HAP-1 (cell line): ENCODE data around the gene RASSF5.

Experiments
- DNase-seq, 2 experiments: peaks; one replicate each; pipeline ENCODE4 v3.0.0-alpha.2; 2016 to 2020; ENCODE audit warnings: low spot score in 2 of 2
- H3K27me3 ChIP-seq: fragments of 250-450 bp; sonication (Bioruptor Pico); 2 replicates; pipeline ENCODE4 v1.5.1; 2020; ENCODE audit warnings: low read depth, mild to moderate bottlenecking, moderate library complexity
- H3K36me3 ChIP-seq: fragments of 250-450 bp; sonication (Bioruptor Pico); replicated peaks from 2 replicates; pipeline ENCODE4 v1.5.1; 2020; ENCODE audit warnings: mild to moderate bottlenecking
- H3K4me1 ChIP-seq: fragments of 250-450 bp; sonication (Bioruptor Pico); 2 replicates; pipeline ENCODE4 v1.5.1; 2020; ENCODE audit warnings: mild to moderate bottlenecking
- H3K4me3 ChIP-seq: fragments of 250-450 bp; sonication (Bioruptor Pico); 2 replicates; pipeline ENCODE4 v1.5.1; 2020; ENCODE audit warnings: mild to moderate bottlenecking, moderate library complexity
- H3K9me3 ChIP-seq: fragments of 250-450 bp; sonication (Bioruptor Pico); 2 replicates; pipeline ENCODE4 v1.5.1; 2020; ENCODE audit warnings: mild to moderate bottlenecking, moderate library complexity
- in situ Hi-C: fragments of 300-500 bp; cut with MboI; formaldehyde crosslinking; loops from 3 replicates; pipeline ENCODE4 v1.14.3; 2020; ENCODE audit warnings: low sequenced_read_pairs, inconsistent platforms, mixed read lengths

Gene RASSF5

DNA sequence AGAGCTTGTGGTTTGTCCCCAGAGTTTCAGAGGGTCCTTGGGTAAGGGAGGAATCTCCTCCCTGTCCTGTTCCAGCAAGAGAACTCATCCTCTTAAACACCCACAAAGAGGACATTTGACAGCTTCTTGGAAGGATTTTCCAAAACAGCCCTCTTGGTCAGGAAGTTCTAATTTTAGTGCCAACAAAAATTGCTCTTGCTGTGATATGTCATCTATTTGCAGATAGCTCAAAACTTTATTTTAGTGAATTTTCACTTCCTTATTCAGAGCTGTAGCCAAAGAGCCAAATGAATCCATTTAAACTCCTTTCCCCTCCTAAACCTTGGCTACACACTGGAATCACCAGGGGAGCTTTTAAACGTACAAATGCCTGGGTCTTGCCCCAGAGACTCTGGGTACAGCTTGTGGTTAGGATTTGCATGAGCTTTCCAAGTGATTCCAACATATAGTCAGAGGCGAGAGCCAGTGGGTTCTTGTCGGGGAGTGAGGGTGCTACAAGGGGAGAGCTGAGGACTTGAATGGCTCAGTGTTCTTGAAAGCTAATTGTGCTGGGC, 11.8 kb upstream of the RASSF5 start:
- no peak for DNase-seq
- H3K27me3 ChIP-seq: no peaks in the 10 kb centered on the region
- H3K4me1 ChIP-seq: no peaks in the 10 kb centered on the region
- no peaks in the 10 kb centered on the region for H3K9me3 ChIP-seq
- in situ Hi-C loops: no loop called here
- no peaks in the 10 kb centered on the region for H3K36me3 ChIP-seq
- H3K4me3 ChIP-seq: no peak overlapping the region

GRCh38 chr1:206496131-206496793, 11.1 kb upstream of the RASSF5 start:
- H3K4me3 ChIP-seq: no peak overlapping the region
- H3K36me3 ChIP-seq: no peaks in the 10 kb centered on the region
- no peak for DNase-seq
- H3K4me1 ChIP-seq: no peaks in the 10 kb centered on the region
- in situ Hi-C loops: no loop called here
- H3K9me3 ChIP-seq: no peaks in the 10 kb centered on the region
- no peaks in the 10 kb centered on the region for H3K27me3 ChIP-seq

DNA sequence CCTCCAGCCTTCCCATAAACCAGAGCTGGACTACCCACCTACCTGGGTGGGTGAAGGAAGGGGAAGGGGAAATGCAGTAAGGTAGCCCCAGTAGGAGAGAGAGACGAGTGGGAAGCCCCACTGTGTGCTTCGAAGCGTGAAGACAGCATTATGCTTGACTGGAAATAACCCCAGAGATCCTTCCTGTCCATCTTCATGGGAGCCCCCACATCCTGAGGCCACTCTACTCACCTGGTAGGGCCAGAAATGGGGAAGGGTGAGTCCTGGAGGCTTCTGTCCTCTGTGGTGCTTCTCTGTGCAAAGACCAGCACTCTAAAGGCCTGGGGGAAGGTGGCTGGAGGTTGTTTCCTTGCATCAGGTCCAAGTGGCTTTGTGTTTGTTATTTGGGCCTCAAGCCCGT, 10.0 kb upstream of the RASSF5 start:
- Histone ChIP-seq H3K36me3 (no peaks in the 10 kb centered on the region), H3K27me3 (no peaks in the 10 kb centered on the region; the same call in 1 of the 2 replicates), H3K9me3 (no peaks in the 10 kb centered on the region), H3K4me3 (no peak overlapping the region), H3K4me1 (no peaks in the 10 kb centered on the region)
- in situ Hi-C loops: no loop called here
- no peak for DNase-seq

DNA sequence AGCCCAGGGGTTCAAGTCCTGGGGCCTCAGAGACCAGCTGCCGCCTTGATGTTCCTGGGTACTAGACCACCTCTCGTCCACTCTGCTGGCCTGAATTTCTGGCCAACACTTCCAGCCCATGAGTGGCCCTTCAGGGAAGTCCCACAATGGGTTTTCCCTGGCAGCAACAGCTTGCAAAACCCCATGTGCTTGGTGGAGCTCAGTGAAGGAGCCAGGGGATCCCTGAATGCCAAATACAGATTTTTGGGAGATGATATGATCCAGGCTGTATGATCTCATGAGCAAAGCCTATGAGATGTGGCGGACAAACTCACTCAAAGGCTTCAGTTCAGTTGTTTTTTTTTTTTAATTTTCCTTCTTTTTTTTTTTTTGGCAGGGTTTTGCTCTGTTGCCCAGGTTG, 9.6 kb upstream of the RASSF5 start:
- no peaks in the 10 kb centered on the region for H3K9me3 ChIP-seq
- no peak overlapping the region for H3K4me3 ChIP-seq
- in situ Hi-C loops: no loop called here
- DNase-seq: no peak
- no peaks in the 10 kb centered on the region for H3K4me1 ChIP-seq
- peaks cover 4% of the 10 kb centered on the region for H3K27me3 ChIP-seq
- H3K36me3 ChIP-seq: no peaks in the 10 kb centered on the region

- H3K4me1 ChIP-seq: no peaks in the 10 kb centered on the region
- H3K4me3 ChIP-seq: no peak overlapping the region
- in situ Hi-C loops: no loop called here
- H3K36me3 ChIP-seq: no peaks in the 10 kb centered on the region
- H3K9me3 ChIP-seq: no peaks in the 10 kb centered on the region
- H3K27me3 ChIP-seq: peaks cover 11% of the 10 kb centered on the region
- no peak for DNase-seq
Measured at GRCh38 chr1:206498685-206499084, 8.6 kb upstream of the RASSF5 start.

GRCh38 chr1:206500046-206500445, 7.3 kb upstream of the RASSF5 start:
- Histone ChIP-seq H3K27me3 (peaks cover 24% of the 10 kb centered on the region), H3K9me3 (no peaks in the 10 kb centered on the region), H3K4me1 (no peaks in the 10 kb centered on the region), H3K36me3 (no peaks in the 10 kb centered on the region), H3K4me3 (no peak overlapping the region)
- no peak for DNase-seq
- in situ Hi-C loops: no loop called here

- Histone ChIP-seq H3K4me1 (no peaks in the 10 kb centered on the region), H3K27me3 (peaks cover 42% of the 10 kb centered on the region), H3K4me3 (no peak overlapping the region), H3K9me3 (no peaks in the 10 kb centered on the region), H3K36me3 (no peaks in the 10 kb centered on the region)
- no peak for DNase-seq
- in situ Hi-C loops: no loop called here
Measured at GRCh38 chr1:206501881-206502280, 5.5 kb upstream of the RASSF5 start.

GRCh38 chr1:206502403-206502802, 4.9 kb upstream of the RASSF5 start:
- no peak for DNase-seq

GRCh38 chr1:206502812-206503211, 4.5 kb upstream of the RASSF5 start:
- H3K4me1 ChIP-seq: no peaks in the 10 kb centered on the region
- H3K36me3 ChIP-seq: no peaks in the 10 kb centered on the region
- H3K4me3 ChIP-seq: no peak overlapping the region
- H3K9me3 ChIP-seq: no peaks in the 10 kb centered on the region
- peaks cover 51% of the 10 kb centered on the region for H3K27me3 ChIP-seq
- in situ Hi-C loops: no loop called here
- DNase-seq: no peak

More at GRCh38 chr1:206502403-206502802, 4.9 kb upstream of the RASSF5 start:
- Histone ChIP-seq H3K36me3 (no peaks in the 10 kb centered on the region), H3K4me3 (no peak overlapping the region), H3K27me3 (peaks cover 47% of the 10 kb centered on the region), H3K9me3 (no peaks in the 10 kb centered on the region), H3K4me1 (no peaks in the 10 kb centered on the region)
- in situ Hi-C loops: no loop called here

DNA sequence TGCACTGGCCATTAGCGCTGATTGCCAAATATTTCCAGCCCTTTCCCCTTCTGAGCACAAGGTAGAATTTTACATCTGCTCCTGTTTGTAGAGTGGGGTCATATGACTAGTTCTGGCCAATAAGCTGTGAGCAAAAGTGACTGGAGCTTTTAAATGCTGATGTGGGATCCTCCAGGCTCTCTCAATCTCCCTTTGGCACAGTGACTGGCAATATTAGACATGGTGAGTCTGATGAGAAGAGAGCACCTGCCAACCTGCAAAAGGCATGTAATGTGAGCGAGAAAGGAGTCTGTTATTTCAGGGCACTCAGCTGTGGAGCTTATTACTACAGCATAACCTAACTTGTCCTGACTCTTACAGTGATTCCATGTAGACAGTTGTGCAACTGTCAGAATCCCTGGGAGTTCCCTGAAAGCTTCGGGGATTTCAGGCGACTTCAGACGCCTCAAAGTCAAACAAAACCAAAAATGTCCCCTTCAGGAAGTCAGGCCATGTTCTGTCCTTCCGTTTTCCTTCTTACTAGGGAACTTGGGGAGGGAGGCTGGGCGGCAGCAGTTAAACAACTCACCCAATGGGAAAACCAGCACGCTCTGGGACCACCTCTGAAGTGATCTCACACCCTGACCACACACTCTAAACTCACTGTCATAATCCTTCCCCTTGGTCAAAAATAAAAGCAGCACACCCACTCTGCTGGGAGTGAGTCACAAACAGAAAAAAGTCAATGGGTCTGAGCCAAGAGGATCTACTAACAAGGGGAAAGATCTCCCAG, 3.6 kb upstream of the RASSF5 start:
- H3K27me3 ChIP-seq: peaks cover 61% of the 10 kb centered on the region
- no peaks in the 10 kb centered on the region for H3K9me3 ChIP-seq
- H3K4me1 ChIP-seq: no peaks in the 10 kb centered on the region
- DNase-seq: no peak
- in situ Hi-C loops: no loop called here
- no peak overlapping the region for H3K4me3 ChIP-seq
- H3K36me3 ChIP-seq: no peaks in the 10 kb centered on the region

DNA sequence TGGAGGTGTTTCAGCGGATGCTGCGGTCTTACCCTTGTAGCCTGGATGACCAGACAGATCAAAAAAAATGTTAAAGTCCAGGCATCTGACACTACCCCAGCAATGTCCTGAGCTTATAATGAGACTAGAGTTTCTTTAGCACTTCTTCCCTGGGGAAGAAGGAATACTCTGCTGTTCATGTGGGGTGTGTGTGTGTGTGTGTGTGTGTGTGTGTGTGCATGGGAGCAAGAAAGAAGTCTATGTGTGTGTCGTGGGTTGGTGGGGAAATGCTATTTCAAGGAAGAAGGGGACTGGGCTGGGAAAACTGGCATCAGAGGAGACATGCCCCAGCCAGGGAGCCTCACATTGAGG, 3.0 kb upstream of the RASSF5 start:
- no peak overlapping the region for H3K4me3 ChIP-seq
- in situ Hi-C loops: no loop called here
- no peak for DNase-seq
- no peaks in the 10 kb centered on the region for H3K36me3 ChIP-seq
- peaks cover 67% of the 10 kb centered on the region for H3K27me3 ChIP-seq
- no peaks in the 10 kb centered on the region for H3K9me3 ChIP-seq
- H3K4me1 ChIP-seq: no peaks in the 10 kb centered on the region

DNA sequence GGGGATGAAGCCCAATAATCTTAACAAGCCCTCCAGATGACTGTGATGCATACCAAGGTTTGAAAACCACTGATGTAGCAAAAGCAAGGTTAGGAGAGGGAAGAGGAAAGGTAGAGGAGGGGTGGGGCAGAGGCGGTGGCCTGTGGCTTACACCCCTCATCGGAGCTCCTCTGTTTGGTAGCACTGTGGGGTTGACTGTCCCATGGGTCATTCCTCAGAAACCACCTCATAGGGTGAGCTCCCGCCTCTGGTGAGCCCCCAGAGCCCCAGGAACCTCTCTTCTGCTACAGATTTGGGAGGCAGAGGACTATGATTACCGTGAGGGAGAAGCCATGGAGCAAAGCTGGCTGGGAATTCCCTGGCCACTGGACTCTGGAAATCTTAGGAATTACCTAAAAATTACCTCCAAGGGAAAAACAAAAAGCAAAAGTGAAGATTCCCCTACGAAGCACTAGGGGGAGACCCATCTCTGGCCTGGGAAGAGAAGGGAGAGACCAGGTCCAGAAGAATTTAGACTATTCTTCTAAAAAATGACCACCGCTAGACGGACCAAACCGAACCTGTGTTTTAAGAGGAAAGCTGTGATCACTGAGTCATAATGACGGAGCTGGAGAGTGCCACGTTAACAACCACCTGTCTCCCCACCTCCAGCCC, 1.5 kb upstream of the RASSF5 start:
- in situ Hi-C loops: no loop called here
- Histone ChIP-seq H3K27me3 (peaks cover 68% of the 10 kb centered on the region), H3K36me3 (no peaks in the 10 kb centered on the region), H3K4me1 (no peaks in the 10 kb centered on the region), H3K4me3 (no peak overlapping the region), H3K9me3 (no peaks in the 10 kb centered on the region)
- DNase-seq: no peak

DNA sequence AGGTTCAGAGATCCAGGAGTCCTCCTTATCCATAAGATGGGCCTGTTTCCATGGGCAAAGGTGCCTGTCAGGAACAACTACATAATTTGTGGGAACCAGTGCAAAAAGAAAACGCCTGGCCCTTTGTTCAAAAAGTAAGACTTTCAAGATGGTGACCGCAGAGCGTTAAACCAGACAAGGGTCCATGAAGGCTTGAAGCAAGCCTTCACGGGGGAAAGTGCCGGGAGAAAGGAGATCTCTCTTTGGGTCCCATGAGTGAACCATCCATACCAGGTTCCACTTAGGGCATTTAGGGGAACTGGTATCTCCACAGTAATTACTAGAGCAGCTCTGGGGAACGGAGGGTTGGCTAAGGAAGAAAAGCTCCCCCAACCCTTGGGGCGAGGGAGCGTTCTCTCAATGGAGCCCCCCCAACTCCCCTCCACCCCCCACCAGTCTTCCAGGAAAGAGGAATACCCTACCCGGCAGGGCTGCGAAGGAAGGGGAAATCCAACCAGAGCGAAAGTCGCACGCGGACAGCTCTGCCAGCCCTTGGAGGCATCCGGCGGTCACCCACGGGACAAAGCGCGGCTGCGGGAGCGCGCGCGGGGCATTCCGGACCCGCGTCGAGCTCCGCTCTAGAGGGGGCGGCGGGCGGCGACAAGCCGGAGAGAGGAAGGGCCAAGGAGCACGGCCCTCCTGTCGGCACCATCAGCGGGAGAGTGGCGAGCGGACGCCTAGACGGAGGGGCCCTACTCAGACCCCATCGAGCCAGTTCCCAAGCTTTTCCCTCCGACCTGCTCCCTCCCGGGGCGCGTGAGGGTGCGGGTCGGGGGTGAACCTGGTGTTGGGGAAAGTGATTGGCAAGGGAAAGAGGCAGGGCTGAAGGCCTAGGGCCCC, 687 bp upstream of the RASSF5 start:
- Histone ChIP-seq H3K4me1 (no peaks in the 10 kb centered on the region), H3K36me3 (no peaks in the 10 kb centered on the region), H3K4me3 (no peak overlapping the region), H3K27me3 (peaks cover 70% of the 10 kb centered on the region), H3K9me3 (no peaks in the 10 kb centered on the region)
- DNase-seq: no peak
- in situ Hi-C loops: no loop called here
